Lower leg skin (tissue), 3 donors: ENCODE measurements around the gene COL2A1.

Source experiments
- CTCF ChIP-seq, 3 donors: fragments of 450-650 bp; IDR thresholded peaks; one replicate each; pipeline ENCODE4 v1.5.1; 2016; ENCODE audit warnings: antibody characterized with exemption in 3 of 3, mild to moderate bottlenecking in 3 of 3, moderate library complexity in 2 of 3
- POLR2A ChIP-seq, 2 donors: fragments of 450-650 bp; IDR thresholded peaks; one replicate each; pipeline ENCODE4 v1.6.1; 2016 to 2017; ENCODE audit warnings: antibody characterized with exemption in 2 of 2, mild to moderate bottlenecking in 1 of 2, moderate library complexity in 1 of 2

GRCh38 chr12:47999816-48000215 is 4.5 kb downstream of the COL2A1 start:
- TF ChIP-seq POLR2A (IDR thresholded peaks at IDR 0.05) (no peak), CTCF (IDR thresholded peaks at IDR 0.05) (no peak)
